Embryonic facial prominence (tissue), 1 donor: ENCODE results near the gene KLHL22.
A peak's percentile ranks its signal among the peaks of the same experiment; 100 is the strongest.
"Not testable (repeated sequence)": the region's sequence is repeated elsewhere in the genome, so short reads cannot be mapped to it uniquely, and the experiment has no call there.

ENCODE experiments used
- DNase-seq: peaks from one replicate; pipeline ENCODE4 v3.0.0-alpha.2; 2016; ENCODE audit errors: extremely low spot score

KLHL22 gene

GRCh38 chr22:20524004-20524481 lies 28.4 kb upstream of the KLHL22 start:
- DNase-seq: no peak

- DNase-seq: no peak
These were observed 27.7 kb upstream of the KLHL22 start for GRCh38 chr22:20523086-20523983.

- DNase-seq: no peak
These were observed 26.8 kb upstream of the KLHL22 start for GRCh38 chr22:20522134-20523004.

- no peak for DNase-seq
These were observed 24.5 kb upstream of the KLHL22 start for GRCh38 chr22:20520093-20520511.

GRCh38 chr22:20519558-20519957 lies 24.0 kb upstream of the KLHL22 start:
- DNase-seq: no peak

- DNase-seq: no peak
These were observed 22.4 kb upstream of the KLHL22 start for GRCh38 chr22:20517841-20518592.

- no peak for DNase-seq
These were observed 21.8 kb upstream of the KLHL22 start for GRCh38 chr22:20517422-20517821.

GRCh38 chr22:20516399-20516798 lies 20.8 kb upstream of the KLHL22 start:
- DNase-seq: no peak

- DNase-seq: no peak
These were observed 19.2 kb upstream of the KLHL22 start for GRCh38 chr22:20514658-20515406.

GRCh38 chr22:20511578-20512229 lies 16.1 kb upstream of the KLHL22 start:
- DNase-seq: no peak

GRCh38 chr22:20510811-20511577 lies 15.4 kb upstream of the KLHL22 start:
- DNase-seq: no peak

GRCh38 chr22:20509344-20510047 lies 13.9 kb upstream of the KLHL22 start:
- no peak for DNase-seq

GRCh38 chr22:20508815-20509271 lies 13.2 kb upstream of the KLHL22 start:
- DNase-seq: no peak

- DNase-seq: not testable (repeated sequence)
These were observed 12.6 kb upstream of the KLHL22 start for GRCh38 chr22:20508067-20508755.

GRCh38 chr22:20507253-20508066 lies 11.9 kb upstream of the KLHL22 start, which contains the start of gene MED15:
Gene MED15, plus strand, starts transcription at chr22:20507610. Its CDS starts 69 bp downstream, at chr22:20507679.
- peak; percentile 76 for DNase-seq

- no peak for DNase-seq
These were observed 11.1 kb upstream of the KLHL22 start for GRCh38 chr22:20506543-20507252.
